ENCODE measurements around the gene TMC7.
"Not testable (repeated sequence)": the region's sequence is repeated elsewhere in the genome, so short reads cannot be mapped to it uniquely, and the experiment has no call there.

TMC7 gene

GRCh38 chr16:18966791-18967190 lies 16.9 kb upstream of the TMC7 start:
- H3K9me3 ChIP-seq (ENCODE audit: low read depth, low read length), result no peaks in the 10 kb centered on the region
- no peak for DNase-seq (ENCODE audit: low read depth, low spot score)
- H3K36me3 ChIP-seq (ENCODE audit: insufficient read depth, low read length), result no peaks in the 10 kb centered on the region
- no peak for TF ChIP-seq POLR2AphosphoS5 (IDR thresholded peaks at IDR 0.05; ENCODE audit: borderline replicate concordance, low read depth, low read length)
- no peak for TF ChIP-seq FOXP2 (optimal IDR thresholded peaks at IDR 0.05; ENCODE audit: control extremely low read depth, extremely low read length, insufficient read depth)
- no peak for TF ChIP-seq EZH2 (IDR thresholded peaks at IDR 0.05)
- no peak overlapping the region for H3K27ac ChIP-seq
- no peak overlapping the region for H3K4me3 ChIP-seq
- no peak overlapping the region for H3K9ac ChIP-seq (ENCODE audit: insufficient read length)

- Histone ChIP-seq H3K9me3 (ENCODE audit: low read depth, low read length) (no peaks in the 10 kb centered on the region), H3K4me3 (peak overlapping the region; percentile 74), H3K9ac (ENCODE audit: insufficient read length) (no peak overlapping the region), H3K27ac (no peak overlapping the region), H3K36me3 (ENCODE audit: insufficient read depth, low read length) (no peaks in the 10 kb centered on the region)
- peak; percentile 42 for DNase-seq (ENCODE audit: low read depth, low spot score)
- TF ChIP-seq EZH2 (IDR thresholded peaks at IDR 0.05) (no peak), POLR2AphosphoS5 (IDR thresholded peaks at IDR 0.05; ENCODE audit: borderline replicate concordance, low read depth, low read length) (no peak), FOXP2 (optimal IDR thresholded peaks at IDR 0.05; ENCODE audit: control extremely low read depth, extremely low read length, insufficient read depth) (no peak)
Measured at GRCh38 chr16:18969050-18969854, 14.5 kb upstream of the TMC7 start.

- Histone ChIP-seq H3K27ac (no peak overlapping the region), H3K9ac (ENCODE audit: insufficient read length) (no peak overlapping the region), H3K36me3 (ENCODE audit: insufficient read depth, low read length) (no peaks in the 10 kb centered on the region), H3K4me3 (no peak overlapping the region), H3K9me3 (ENCODE audit: low read depth, low read length) (no peaks in the 10 kb centered on the region)
- no peak for DNase-seq (ENCODE audit: low read depth, low spot score)
- no peak for TF ChIP-seq EZH2 (IDR thresholded peaks at IDR 0.05)
- no peak for TF ChIP-seq FOXP2 (optimal IDR thresholded peaks at IDR 0.05; ENCODE audit: control extremely low read depth, extremely low read length, insufficient read depth)
- TF ChIP-seq POLR2AphosphoS5 (IDR thresholded peaks at IDR 0.05; ENCODE audit: borderline replicate concordance, low read depth, low read length), result no peak
Measured at GRCh38 chr16:18969855-18970240, 13.9 kb upstream of the TMC7 start.

- TF ChIP-seq POLR2AphosphoS5 (IDR thresholded peaks at IDR 0.05; ENCODE audit: borderline replicate concordance, low read depth, low read length) (no peak), FOXP2 (optimal IDR thresholded peaks at IDR 0.05; ENCODE audit: control extremely low read depth, extremely low read length, insufficient read depth) (no peak), EZH2 (IDR thresholded peaks at IDR 0.05) (no peak)
- no peak for DNase-seq (ENCODE audit: low read depth, low spot score)
- Histone ChIP-seq H3K36me3 (ENCODE audit: insufficient read depth, low read length) (no peaks in the 10 kb centered on the region), H3K4me3 (no peak overlapping the region), H3K9ac (ENCODE audit: insufficient read length) (no peak overlapping the region), H3K9me3 (ENCODE audit: low read depth, low read length) (no peaks in the 10 kb centered on the region), H3K27ac (no peak overlapping the region)
Measured at GRCh38 chr16:18975109-18975508, 8.6 kb upstream of the TMC7 start.

GRCh38 chr16:18979936-18980335 lies 3.8 kb upstream of the TMC7 start:
- Histone ChIP-seq H3K9ac (ENCODE audit: insufficient read length) (no peak overlapping the region), H3K9me3 (ENCODE audit: low read depth, low read length) (no peaks in the 10 kb centered on the region), H3K4me3 (no peak overlapping the region), H3K27ac (no peak overlapping the region), H3K36me3 (ENCODE audit: insufficient read depth, low read length) (no peaks in the 10 kb centered on the region)
- no peak for TF ChIP-seq EZH2 (IDR thresholded peaks at IDR 0.05)
- DNase-seq (ENCODE audit: low read depth, low spot score), result no peak

GRCh38 chr16:18984435-18985005 lies 786 bp downstream of the TMC7 start:
- Histone ChIP-seq H3K27ac (no peak overlapping the region), H3K9me3 (ENCODE audit: low read depth, low read length) (no peaks in the 10 kb centered on the region), H3K36me3 (ENCODE audit: insufficient read depth, low read length) (no peaks in the 10 kb centered on the region), H3K9ac (ENCODE audit: insufficient read length) (no peak overlapping the region), H3K4me3 (peak overlapping the region; percentile 71)
- DNase-seq (ENCODE audit: low read depth, low spot score), result no peak
- TF ChIP-seq EZH2 (IDR thresholded peaks at IDR 0.05) (no peak), POLR2AphosphoS5 (IDR thresholded peaks at IDR 0.05; ENCODE audit: borderline replicate concordance, low read depth, low read length) (no peak), FOXP2 (optimal IDR thresholded peaks at IDR 0.05; ENCODE audit: control extremely low read depth, extremely low read length, insufficient read depth) (no peak)

GRCh38 chr16:18985256-18985655 lies 1.5 kb downstream of the TMC7 start:
- not testable (repeated sequence) for DNase-seq (ENCODE audit: low read depth, low spot score); H3K9me3 ChIP-seq (ENCODE audit: low read depth, low read length); H3K9ac ChIP-seq (ENCODE audit: insufficient read length); H3K27ac ChIP-seq; H3K4me3 ChIP-seq; H3K36me3 ChIP-seq (ENCODE audit: insufficient read depth, low read length)

GRCh38 chr16:18991731-18992130 lies 8.0 kb downstream of the TMC7 start:
- not testable (repeated sequence) for H3K9me3 ChIP-seq (ENCODE audit: low read depth, low read length); H3K4me3 ChIP-seq; H3K9ac ChIP-seq (ENCODE audit: insufficient read length); DNase-seq (ENCODE audit: low read depth, low spot score); H3K36me3 ChIP-seq (ENCODE audit: insufficient read depth, low read length); H3K27ac ChIP-seq

GRCh38 chr16:18993531-18993930 lies 9.8 kb downstream of the TMC7 start:
- not testable (repeated sequence) for H3K36me3 ChIP-seq (ENCODE audit: insufficient read depth, low read length); H3K4me3 ChIP-seq; H3K27ac ChIP-seq; H3K9ac ChIP-seq (ENCODE audit: insufficient read length); DNase-seq (ENCODE audit: low read depth, low spot score); H3K9me3 ChIP-seq (ENCODE audit: low read depth, low read length)

GRCh38 chr16:18994181-18994580 lies 10.4 kb downstream of the TMC7 start:
- H3K4me3 ChIP-seq; H3K9me3 ChIP-seq (ENCODE audit: low read depth, low read length); H3K36me3 ChIP-seq (ENCODE audit: insufficient read depth, low read length); H3K9ac ChIP-seq (ENCODE audit: insufficient read length); H3K27ac ChIP-seq; DNase-seq (ENCODE audit: low read depth, low spot score): not testable (repeated sequence)

- H3K9me3 ChIP-seq (ENCODE audit: low read depth, low read length); H3K36me3 ChIP-seq (ENCODE audit: insufficient read depth, low read length); H3K9ac ChIP-seq (ENCODE audit: insufficient read length); H3K4me3 ChIP-seq; DNase-seq (ENCODE audit: low read depth, low spot score); H3K27ac ChIP-seq: not testable (repeated sequence)
Measured at GRCh38 chr16:18995406-18995805, 11.7 kb downstream of the TMC7 start.

GRCh38 chr16:18996536-18996935 lies 12.8 kb downstream of the TMC7 start:
- not testable (repeated sequence) for H3K4me3 ChIP-seq; H3K36me3 ChIP-seq (ENCODE audit: insufficient read depth, low read length); H3K27ac ChIP-seq; DNase-seq (ENCODE audit: low read depth, low spot score); H3K9ac ChIP-seq (ENCODE audit: insufficient read length); H3K9me3 ChIP-seq (ENCODE audit: low read depth, low read length)

- DNase-seq (ENCODE audit: low read depth, low spot score); H3K9me3 ChIP-seq (ENCODE audit: low read depth, low read length); H3K36me3 ChIP-seq (ENCODE audit: insufficient read depth, low read length); H3K9ac ChIP-seq (ENCODE audit: insufficient read length); H3K27ac ChIP-seq; H3K4me3 ChIP-seq: not testable (repeated sequence)
Measured at GRCh38 chr16:18997001-18997400, 13.3 kb downstream of the TMC7 start.

Data from SK-N-MC (cell line).